ENCODE measurements around the gene STK36.

Gene STK36

DNA sequence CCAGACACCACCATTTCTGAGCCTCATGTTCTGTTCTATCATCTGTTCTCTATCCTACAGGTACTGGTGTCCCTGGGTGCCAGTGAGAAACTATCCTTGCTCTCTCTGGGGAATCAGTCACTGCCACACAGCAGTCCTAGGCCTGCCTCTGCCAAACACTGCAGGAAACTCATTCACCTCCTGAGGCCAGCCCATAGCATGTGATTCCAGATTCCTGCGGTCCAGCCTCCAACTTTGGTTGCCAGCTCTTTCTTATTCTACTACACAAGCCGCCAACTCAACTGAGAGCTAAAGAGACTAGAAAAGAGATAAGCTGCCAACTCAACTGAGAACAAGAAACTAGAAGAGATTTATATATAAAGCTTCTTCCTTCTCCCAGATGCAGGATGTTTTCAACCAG is 29.9 kb downstream of the STK36 start:
- TF ChIP-seq POLR2AphosphoS5 (IDR thresholded peaks at IDR 0.05; ENCODE audit: low read depth, low read length) (no peak), TAF1 (IDR thresholded peaks at IDR 0.05; ENCODE audit: borderline replicate concordance, insufficient read depth, low read length) (no peak)

DNA sequence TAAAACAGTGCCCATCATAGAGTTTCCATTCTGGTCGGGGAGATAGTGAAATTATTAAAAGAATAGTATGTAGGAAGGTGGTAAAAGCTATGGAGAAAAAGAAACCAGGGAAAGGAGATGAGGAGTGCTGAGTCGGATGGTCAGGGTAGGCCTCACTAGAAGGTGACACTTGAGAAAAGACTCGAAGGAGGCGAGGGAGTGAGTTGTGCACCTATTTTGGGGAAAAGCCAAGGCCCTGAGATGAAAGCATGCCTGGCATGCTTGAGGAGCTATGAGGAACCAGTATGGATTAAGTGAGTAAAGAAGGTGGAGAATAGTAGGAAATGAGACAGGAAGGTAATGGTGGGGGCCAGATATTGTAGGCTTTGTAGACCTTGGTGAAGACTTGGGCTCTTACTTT is 31.5 kb downstream of the STK36 start:
- TF ChIP-seq POLR2AphosphoS5 (IDR thresholded peaks at IDR 0.05; ENCODE audit: low read depth, low read length) (no peak), TAF1 (IDR thresholded peaks at IDR 0.05; ENCODE audit: borderline replicate concordance, insufficient read depth, low read length) (no peak), SIN3A (IDR thresholded peaks at IDR 0.05; ENCODE audit: borderline replicate concordance, insufficient read depth, low read length) (no peak), FOXP2 (optimal IDR thresholded peaks at IDR 0.05; ENCODE audit: borderline replicate concordance, extremely low read depth, extremely low read length, insufficient read depth) (no peak)
- TF ChIP-seq, protein P1, sequence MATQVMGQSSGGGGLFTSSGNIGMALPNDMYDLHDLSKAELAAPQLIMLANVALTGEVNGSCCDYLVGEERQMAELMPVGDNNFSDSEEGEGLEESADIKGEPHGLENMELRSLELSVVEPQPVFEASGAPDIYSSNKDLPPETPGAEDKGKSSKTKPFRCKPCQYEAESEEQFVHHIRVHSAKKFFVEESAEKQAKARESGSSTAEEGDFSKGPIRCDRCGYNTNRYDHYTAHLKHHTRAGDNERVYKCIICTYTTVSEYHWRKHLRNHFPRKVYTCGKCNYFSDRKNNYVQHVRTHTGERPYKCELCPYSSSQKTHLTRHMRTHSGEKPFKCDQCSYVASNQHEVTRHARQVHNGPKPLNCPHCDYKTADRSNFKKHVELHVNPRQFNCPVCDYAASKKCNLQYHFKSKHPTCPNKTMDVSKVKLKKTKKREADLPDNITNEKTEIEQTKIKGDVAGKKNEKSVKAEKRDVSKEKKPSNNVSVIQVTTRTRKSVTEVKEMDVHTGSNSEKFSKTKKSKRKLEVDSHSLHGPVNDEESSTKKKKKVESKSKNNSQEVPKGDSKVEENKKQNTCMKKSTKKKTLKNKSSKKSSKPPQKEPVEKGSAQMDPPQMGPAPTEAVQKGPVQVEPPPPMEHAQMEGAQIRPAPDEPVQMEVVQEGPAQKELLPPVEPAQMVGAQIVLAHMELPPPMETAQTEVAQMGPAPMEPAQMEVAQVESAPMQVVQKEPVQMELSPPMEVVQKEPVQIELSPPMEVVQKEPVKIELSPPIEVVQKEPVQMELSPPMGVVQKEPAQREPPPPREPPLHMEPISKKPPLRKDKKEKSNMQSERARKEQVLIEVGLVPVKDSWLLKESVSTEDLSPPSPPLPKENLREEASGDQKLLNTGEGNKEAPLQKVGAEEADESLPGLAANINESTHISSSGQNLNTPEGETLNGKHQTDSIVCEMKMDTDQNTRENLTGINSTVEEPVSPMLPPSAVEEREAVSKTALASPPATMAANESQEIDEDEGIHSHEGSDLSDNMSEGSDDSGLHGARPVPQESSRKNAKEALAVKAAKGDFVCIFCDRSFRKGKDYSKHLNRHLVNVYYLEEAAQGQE (IDR thresholded peaks at IDR 0.05; ENCODE audit: insufficient read depth in 1 of 2, low read depth in 2 of 2, low read length in 2 of 2), result no peak

DNA sequence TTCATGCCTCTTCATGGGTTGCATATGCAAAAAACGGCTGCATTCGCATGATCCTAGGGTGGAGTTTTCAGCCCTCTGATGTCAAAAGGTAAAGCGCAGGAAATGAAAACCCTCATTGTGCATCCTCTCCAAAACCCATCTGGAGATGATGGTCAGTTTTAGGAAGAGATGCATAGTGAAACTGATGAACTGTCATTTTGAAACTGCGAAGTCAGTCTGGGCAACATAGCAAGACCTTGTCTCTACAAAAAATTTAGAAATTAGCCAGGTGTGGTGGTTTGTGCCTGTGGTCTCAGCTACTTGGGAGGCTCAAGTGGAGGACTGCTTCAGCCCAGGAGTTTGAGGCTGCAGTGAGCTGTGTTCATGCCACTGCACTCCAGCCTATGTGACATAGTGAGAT is 36.2 kb downstream of the STK36 start:
- TF ChIP-seq POLR2AphosphoS5 (IDR thresholded peaks at IDR 0.05; ENCODE audit: low read depth, low read length) (no peak), TAF1 (IDR thresholded peaks at IDR 0.05; ENCODE audit: borderline replicate concordance, insufficient read depth, low read length) (no peak), SIN3A (IDR thresholded peaks at IDR 0.05; ENCODE audit: borderline replicate concordance, insufficient read depth, low read length) (no peak), FOXP2 (optimal IDR thresholded peaks at IDR 0.05; ENCODE audit: borderline replicate concordance, extremely low read depth, extremely low read length, insufficient read depth) (no peak)
- TF ChIP-seq, protein P1 (IDR thresholded peaks at IDR 0.05; ENCODE audit: insufficient read depth in 1 of 2, low read depth in 2 of 2, low read length in 2 of 2), result no peak

DNA sequence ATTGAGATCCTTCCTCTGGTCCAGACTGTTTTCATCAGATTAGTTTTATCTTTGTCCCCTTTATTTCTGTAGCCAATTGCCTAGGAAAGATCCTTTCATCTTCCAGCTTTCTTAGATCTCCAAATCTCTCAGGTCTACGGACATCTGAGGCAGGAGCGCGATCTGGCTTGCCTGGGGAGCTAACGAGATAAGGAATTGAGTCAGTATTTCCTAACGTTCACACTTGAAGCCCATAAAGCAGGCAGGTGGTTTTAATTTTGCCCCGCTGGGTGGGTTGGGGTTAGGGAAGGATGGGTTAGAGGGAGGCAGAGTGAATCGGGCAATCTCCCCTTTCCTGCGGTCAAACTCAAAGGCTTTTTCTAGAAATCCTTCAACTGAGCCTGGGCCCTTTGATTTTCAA is 38.0 kb downstream of the STK36 start:
- TF ChIP-seq FOXP2 (optimal IDR thresholded peaks at IDR 0.05; ENCODE audit: borderline replicate concordance, extremely low read depth, extremely low read length, insufficient read depth) (no peak), SIN3A (IDR thresholded peaks at IDR 0.05; ENCODE audit: borderline replicate concordance, insufficient read depth, low read length) (no peak), POLR2AphosphoS5 (IDR thresholded peaks at IDR 0.05; ENCODE audit: low read depth, low read length) (no peak), TAF1 (IDR thresholded peaks at IDR 0.05; ENCODE audit: borderline replicate concordance, insufficient read depth, low read length) (no peak)
- TF ChIP-seq, protein P1 (IDR thresholded peaks at IDR 0.05; ENCODE audit: insufficient read depth in 1 of 2, low read depth in 2 of 2, low read length in 2 of 2), result no peak

DNA sequence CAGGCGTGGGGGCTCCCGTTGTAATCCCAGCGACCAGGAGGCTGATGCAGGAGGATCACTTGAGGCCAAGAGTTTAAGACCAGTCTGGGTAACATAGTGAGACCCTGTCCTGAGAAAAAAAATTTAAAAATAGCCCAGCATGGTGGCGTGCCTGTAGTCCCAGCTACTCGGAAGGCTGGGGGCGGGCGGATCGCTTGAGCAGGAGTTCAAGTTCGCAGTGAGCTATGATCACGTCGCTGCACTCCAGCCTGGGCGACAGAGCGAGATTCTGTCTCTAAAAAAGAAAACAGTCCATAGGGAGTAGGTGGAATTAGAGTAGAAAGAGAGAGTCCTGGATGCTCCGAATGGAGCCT is 38.4 kb downstream of the STK36 start:
- no peak for TF ChIP-seq SIN3A (IDR thresholded peaks at IDR 0.05; ENCODE audit: borderline replicate concordance, insufficient read depth, low read length)
- TF ChIP-seq, protein P1 (IDR thresholded peaks at IDR 0.05; ENCODE audit: insufficient read depth in 1 of 2, low read depth in 2 of 2, low read length in 2 of 2), result no peak
- TF ChIP-seq FOXP2 (optimal IDR thresholded peaks at IDR 0.05; ENCODE audit: borderline replicate concordance, extremely low read depth, extremely low read length, insufficient read depth), result no peak
- no peak for TF ChIP-seq TAF1 (IDR thresholded peaks at IDR 0.05; ENCODE audit: borderline replicate concordance, insufficient read depth, low read length)
- no peak for TF ChIP-seq POLR2AphosphoS5 (IDR thresholded peaks at IDR 0.05; ENCODE audit: low read depth, low read length)

Measured in PFSK-1 (cell line).